K562 (cell line): ENCODE results near the gene EWSR1. TPM values are rescaled to one million over a fixed set of nuclear protein-coding genes. Genes with fewer than 3 reads are reported as not detected.

Source experiments
- ATAC-seq: fragments of 200-7000 bp; cut with Tn5 transposase; 3 replicates; pipeline ENCODE4 v1.9.1; 2020; ENCODE audit warnings: moderate library complexity
- BruUV-seq: library from RNA; stranded (reverse); fragments of 400-500 nt; replicated peaks from 2 replicates; lab custom pipeline; 2021; lab: Mats Ljungman, UMichigan
- CTCF ChIA-PET: fragments of 300-600 bp; formaldehyde crosslinking; extraction: SDS; loops from one replicate; lab custom pipeline; 2021; ENCODE audit warnings: low intra/inter-chr PET ratio; lab: Yijun Ruan, JAX
- POLR2A ChIA-PET: fragments of 300-600, 350-650 bp; sonication (Branson Sonifier 250); formaldehyde crosslinking; extraction: SDS; loops from one replicate; lab custom pipeline; 2021; ENCODE audit warnings: antibody characterized with exemption, inconsistent platforms; lab: Yijun Ruan, JAX
- DNase-seq, 4 experiments: peaks; one replicate each; pipeline versions ENCODE4 v3.0.0 to v3.0.0-alpha.2; 2011 to 2018; ENCODE audit warnings: low spot score in 3 of 4, mixed read lengths in 3 of 4; ENCODE audit errors: extremely low read depth in 1 of 4
- FAIRE-seq: peaks from 2 replicates; lab custom pipeline; 2011; peaks lifted over from hg19 to GRCh38; lab: Jason Lieb, UNC
- H2AFZ ChIP-seq: 2 replicates; pipeline ENCODE4 v1.6.0; 2011; ENCODE audit warnings: low read depth, low read length, control low read depth, inconsistent platforms
- H3K27ac ChIP-seq: fragments of 200-600 bp; 3 replicates; pipeline ENCODE4 v1.8.0; 2011; ENCODE audit warnings: low read depth, mild to moderate bottlenecking, control low read depth, inconsistent platforms, low read length, moderate library complexity, mixed read lengths; ENCODE audit errors: extremely low read depth
- H3K27me3 ChIP-seq, 2 experiments: fragments of 300-600 bp in 1 of 2; 2 replicates in 1 of 2; 3 replicates in 1 of 2; pipeline versions ENCODE4 v1.6.0 to v1.8.0; 2011; ENCODE audit warnings: inconsistent platforms in 2 of 2, low read length in 2 of 2, mild to moderate bottlenecking in 1 of 2, mixed read lengths in 1 of 2, moderate library complexity in 1 of 2; ENCODE audit not compliant: control insufficient read depth in 2 of 2, insufficient read depth in 2 of 2
- H3K36me3 ChIP-seq: fragments of 300-600 bp; 3 replicates; pipeline ENCODE4 v1.8.0; 2011; ENCODE audit warnings: mild to moderate bottlenecking, low read length, inconsistent platforms; ENCODE audit not compliant: control insufficient read depth, insufficient read depth
- H3K4me1 ChIP-seq, 2 experiments: fragments of 200-600 bp in 1 of 2; replicated peaks in 1 of 2; 2 replicates in 1 of 2; 3 replicates in 1 of 2; pipeline versions ENCODE4 v1.5.1 to v1.8.0; 2011; ENCODE audit warnings: inconsistent platforms in 2 of 2, low read length in 2 of 2, mild to moderate bottlenecking in 1 of 2, mixed read lengths in 1 of 2, moderate library complexity in 1 of 2; ENCODE audit not compliant: control insufficient read depth in 2 of 2, insufficient read depth in 2 of 2
- H3K4me2 ChIP-seq: 2 replicates; pipeline ENCODE4 v1.6.1; 2011; ENCODE audit warnings: low read length, control low read depth, inconsistent platforms, mixed read lengths; ENCODE audit not compliant: insufficient read depth
- H3K4me3 ChIP-seq: fragments of 200-600 bp; sonication (generic), shearing (Covaris generic); 2 replicates; pipeline ENCODE4 v1.5.1; 2016; ENCODE audit warnings: control low read depth, inconsistent platforms
- H3K79me2 ChIP-seq: fragments of 200-600 bp; 3 replicates; pipeline ENCODE4 v1.8.0; 2011; ENCODE audit warnings: low read length, inconsistent platforms; ENCODE audit not compliant: control insufficient read depth, insufficient read depth
- H3K9ac ChIP-seq, 2 experiments: 2 replicates each; pipeline versions ENCODE4 v1.6.0 to v1.6.1; 2011; ENCODE audit warnings: low read depth in 2 of 2, low read length in 2 of 2, control low read depth in 1 of 2, inconsistent platforms in 1 of 2, mild to moderate bottlenecking in 1 of 2, mixed read lengths in 1 of 2; ENCODE audit not compliant: insufficient read depth in 1 of 2
- H3K9me1 ChIP-seq: one replicate; pipeline ENCODE4 v1.6.0; 2011; ENCODE audit warnings: inconsistent platforms, mild to moderate bottlenecking, low read length, moderate library complexity; ENCODE audit not compliant: control insufficient read depth, insufficient read depth
- H3K9me3 ChIP-seq: replicated peaks from 2 replicates; pipeline ENCODE4 v1.5.1; 2011; ENCODE audit warnings: low read depth, low read length, inconsistent platforms; ENCODE audit not compliant: control insufficient read depth, insufficient read depth
- H4K20me1 ChIP-seq: replicated peaks from 2 replicates; pipeline ENCODE4 v1.6.1; 2011; ENCODE audit warnings: low read length, inconsistent platforms, mixed read lengths; ENCODE audit not compliant: control insufficient read depth, insufficient read depth
- CBX5 ChIP-seq: IDR thresholded peaks from 2 replicates; pipeline ENCODE4 v1.6.1; 2014; ENCODE audit warnings: low read depth, borderline replicate concordance
- CHAMP1 ChIP-seq: fragments of 450-650 bp; IDR thresholded peaks from 2 replicates; pipeline ENCODE4 v1.6.1; 2016; ENCODE audit warnings: mild to moderate bottlenecking
- KAT8 ChIP-seq: fragments of 450-650 bp; IDR thresholded peaks from 2 replicates; pipeline ENCODE4 v1.6.1; 2016; ENCODE audit warnings: low read depth, mild to moderate bottlenecking
- KDM1A ChIP-seq, 2 experiments: fragments of 450-650 bp; IDR thresholded peaks; 2 replicates each; pipeline ENCODE4 v1.6.1; 2016; ENCODE audit warnings: mild to moderate bottlenecking in 2 of 2
- MTA3 ChIP-seq: fragments of 450-650 bp; formaldehyde crosslinking; IDR thresholded peaks from 2 replicates; pipeline ENCODE4 v1.6.1; 2017; ENCODE audit warnings: mild to moderate bottlenecking, borderline replicate concordance
- MYC ChIP-seq, 2 experiments: fragments of 250-450 bp in 1 of 2; sonication (Bioruptor Pico) in 1 of 2; IDR thresholded peaks; 2 replicates each; pipeline versions ENCODE4 v1.5.1 to v1.6.1; 2012 to 2021; ENCODE audit warnings: low read depth in 2 of 2, borderline replicate concordance in 1 of 2, improper control_type of control experiment in 1 of 2, low read length in 1 of 2, mild to moderate bottlenecking in 1 of 2, moderate library complexity in 1 of 2
- SRSF7 ChIP-seq: fragments of 200-400 bp; formaldehyde crosslinking; optimal IDR thresholded peaks from 2 replicates; pipeline ENCODE3; 2017; ENCODE audit warnings: mild to moderate bottlenecking, low read depth, low read length
- ZNF133 ChIP-seq: fragments of 250-450 bp; sonication (Bioruptor Pico); IDR thresholded peaks from 2 replicates; pipeline ENCODE4 v1.4.0; 2020; ENCODE audit warnings: mild to moderate bottlenecking
- ZNF398 ChIP-seq: fragments of 250-450 bp; sonication (Bioruptor Pico); IDR thresholded peaks from 2 replicates; pipeline ENCODE4 v1.8.0; 2021; ENCODE audit warnings: moderate library complexity, mild to moderate bottlenecking, inconsistent platforms
- WGBS: fragments of 100-300 bp; shearing (Covaris generic); methylation state at CpG from one replicate; pipeline ENCODE4 v1.1.6; 2016; ENCODE audit warnings: low coverage, mixed read lengths; ENCODE audit not compliant: insufficient coverage; ENCODE audit errors: missing lambda C conversion rate; 5-methylcytosine and 5-hydroxymethylcytosine counted together
- in situ Hi-C: fragments of 300-500 bp; cut with MboI; formaldehyde crosslinking; loops from 4 replicates; pipeline ENCODE4 v1.15.0; 2018; ENCODE audit warnings: inconsistent platforms, mixed read lengths
- intact Hi-C: fragments of 100-400 bp; cut with micrococcal nuclease; formaldehyde crosslinking; loops from 2 replicates; pipeline ENCODE4 v1.14.2; 2022
- polyA plus RNA-seq, 8 experiments: library from polyadenylated mRNA; depleted of rRNA in 4 of 8; stranded (reverse) in 5 of 8; unstranded in 3 of 8; fragments of >200 nt; fragmentation: Nextera tagmentation in 2 of 8; fragmentation: Illumina TruSeq in 1 of 8; extraction: Ambion mirVana in 2 of 8; extraction: Trizol in 1 of 8; gene quantifications; 2 replicates each; pipeline versions ENCODE4 v1.2.1 to v1.2.3, GENCODE V29; 2011 to 2014; ENCODE audit warnings: inconsistent platforms in 1 of 8, missing spikeins in 1 of 8
- total RNA-seq, 7 experiments: library from RNA; depleted of rRNA in 6 of 7; stranded (reverse); fragments of >200 nt in 6 of 7; fragmentation: Illumina TruSeq in 2 of 7; extraction: Trizol in 2 of 7; gene quantifications; 2 replicates each; pipeline versions ENCODE4 v1.2.1 to v1.2.3, GENCODE V29; 2011 to 2021; ENCODE audit warnings: low replicate concordance in 1 of 7

Gene EWSR1
- total and polyA plus RNA-seq, 9 of the 15 experiments (the other 6 are each of a cell fraction or from before 2014, with no cell fraction given), result 83.3 to 450 (median 239) TPM

- TF ChIP-seq CHAMP1 (no peak), KDM1A (IDR thresholded peaks at IDR 0.05) (no peak)
Observed at GRCh38 chr22:29335656-29336055, 67.6 kb downstream of the EWSR1 start (continued).

- H3K9ac ChIP-seq, result no peak overlapping the region
- no peaks in the 10 kb centered on the region for H3K9me3 ChIP-seq
- peaks cover 57% of the 10 kb centered on the region; the same call in 2 of the 3 replicates for H3K36me3 ChIP-seq
- peaks cover 0 to 2% of the 10 kb centered on the region in 2 experiments; a peak in 2 of 5 replicates for H3K4me1 ChIP-seq
- FAIRE-seq, result no peak
- no peaks in the 10 kb centered on the region for H4K20me1 ChIP-seq
- no peaks in the 10 kb centered on the region for H3K9me1 ChIP-seq
- no peak for ATAC-seq
- no peak overlapping the region for H3K27ac ChIP-seq
- intact Hi-C loops, result no loop called here
- H3K79me2 ChIP-seq, result no peaks in the 10 kb centered on the region
- H3K4me2 ChIP-seq, result no peak overlapping the region
- H2AFZ ChIP-seq, result no peak overlapping the region
- H3K27me3 ChIP-seq, result no peaks in the 10 kb centered on the region
- DNase-seq, result no peak
- BruUV-seq, result no TSS peak
- ChIA-PET POLR2A (interaction anchor here (0.5 to 0.7 kb wide), 2 partner anchors 37 to 107 kb away, joined by 3 to 4 read pairs; no protein-coding TSS in a partner anchor), CTCF (no interaction called here)
- WGBS, result 86% methylated on average over 12 of the region's 14 CpGs
- H3K4me3 ChIP-seq, result no peak overlapping the region
- in situ Hi-C loops, result no loop called here
- TF ChIP-seq MYC (IDR thresholded peaks at IDR 0.05; ENCODE audit: low read depth, low read length) (no peak), MYC (CRISPR knock-in tag; IDR thresholded peaks at IDR 0.05; ENCODE audit: borderline replicate concordance, low read depth) (no peak), ZNF133 (CRISPR knock-in tag) (no peak), CBX5 (no peak), SRSF7 (no peak), ZNF398 (CRISPR knock-in tag) (no peak), MTA3 (no peak), KAT8 (no peak)
Observed at GRCh38 chr22:29336751-29337490, 68.9 kb downstream of the EWSR1 start.
